NCI-H1930 (cell line): ENCODE data around the gene CCNG2.

ENCODE experiments used
- DNase-seq, 2 experiments: peaks; one replicate each; lab custom pipeline; 2025; lab: John Stamatoyannopoulos, UW

Gene CCNG2

GRCh38 chr4:77147079-77147782 lies 9.8 kb upstream of the CCNG2 start:
- DNase-seq: no peak

- no peak for DNase-seq
These were observed 8.9 kb upstream of the CCNG2 start for GRCh38 chr4:77148078-77148477.

- DNase-seq: no peak
These were observed 7.2 kb upstream of the CCNG2 start for GRCh38 chr4:77149789-77150188.

- no peak for DNase-seq
These were observed 5.8 kb upstream of the CCNG2 start for GRCh38 chr4:77151241-77151640.

- DNase-seq: no peak
These were observed 4.6 kb upstream of the CCNG2 start for GRCh38 chr4:77152421-77152820.

- no peak for DNase-seq
These were observed 4.0 kb upstream of the CCNG2 start for GRCh38 chr4:77153006-77153405.

GRCh38 chr4:77154065-77154464 lies 2.9 kb upstream of the CCNG2 start:
- no peak for DNase-seq

GRCh38 chr4:77154761-77155499 lies 2.1 kb upstream of the CCNG2 start:
- no peak for DNase-seq

GRCh38 chr4:77155631-77156452 lies 1.2 kb upstream of the CCNG2 start:
- peak in 1 of 2 experiments; percentile 18 for DNase-seq

- peak; percentile 97 to 98 for DNase-seq
These were observed 485 bp upstream of the CCNG2 start for GRCh38 chr4:77156533-77156911.

- peak; percentile 76 to 77 for DNase-seq
These were observed 966 bp downstream of the CCNG2 start for GRCh38 chr4:77157859-77158486.

- no peak for DNase-seq
These were observed 1.5 kb downstream of the CCNG2 start for GRCh38 chr4:77158487-77158861.

- DNase-seq: no peak
These were observed 2.8 kb downstream of the CCNG2 start for GRCh38 chr4:77159806-77160205.

- no peak for DNase-seq
These were observed 6.6 kb downstream of the CCNG2 start for GRCh38 chr4:77163641-77164040.

- no peak for DNase-seq
These were observed 10.2 kb downstream of the CCNG2 start for GRCh38 chr4:77167173-77167572.

- DNase-seq: no peak
These were observed 10.9 kb downstream of the CCNG2 start for GRCh38 chr4:77167866-77168265.

- no peak for DNase-seq
These were observed 12.5 kb downstream of the CCNG2 start for GRCh38 chr4:77169481-77169880.

- DNase-seq: no peak
These were observed 13.9 kb downstream of the CCNG2 start for GRCh38 chr4:77170926-77171325.

- no peak for DNase-seq
These were observed 15.3 kb downstream of the CCNG2 start for GRCh38 chr4:77172336-77172735.

GRCh38 chr4:77174426-77174825 lies 17.4 kb downstream of the CCNG2 start:
- DNase-seq: no peak

- no peak for DNase-seq
These were observed 18.2 kb downstream of the CCNG2 start for GRCh38 chr4:77175201-77175611.

GRCh38 chr4:77176640-77177039 lies 19.6 kb downstream of the CCNG2 start:
- DNase-seq: no peak
